GM18870 (cell line): Measurements from ENCODE around the gene PKDCC.

Experiments used
- ATAC-seq: cut with Tn5 transposase; IDR thresholded peaks from one replicate; pipeline ENCODE4 v1.9.1; 2021; ENCODE audit warnings: moderate library complexity; ENCODE audit not compliant: unreplicated experiment

PKDCC gene

GRCh38 chr2:42102591-42103450, 55.0 kb downstream of the PKDCC start:
- no peak for ATAC-seq

GRCh38 chr2:42103829-42104228, 56.0 kb downstream of the PKDCC start:
- ATAC-seq = no peak

- ATAC-seq = no peak
These were observed 56.8 kb downstream of the PKDCC start for GRCh38 chr2:42104621-42105020.

GRCh38 chr2:42105330-42106256, 57.8 kb downstream of the PKDCC start:
- peak; percentile 64 for ATAC-seq

- no peak for ATAC-seq
These were observed 58.5 kb downstream of the PKDCC start for GRCh38 chr2:42106257-42106816.

GRCh38 chr2:42107249-42108042, 59.6 kb downstream of the PKDCC start:
- no peak for ATAC-seq
